ENCODE data around the gene TPH2. TPM values are rescaled to one million over a fixed set of nuclear protein-coding genes. Genes with fewer than 3 reads are reported as not detected.

Gene TPH2
- total and polyA plus RNA-seq, 4 donors = not detected

- Histone ChIP-seq H3K36me3 (ENCODE audit: control insufficient read depth in 4 of 4, insufficient read depth in 3 of 4, low read depth in 1 of 4, low read length in 3 of 4) (no peaks in the 10 kb centered on the region), H3K4me1 (ENCODE audit: control insufficient read depth in 4 of 4, insufficient read depth in 4 of 4, low read length in 3 of 4) (peaks cover 0 to 4% (median 0%) of the 10 kb centered on the region in 4 donors), H3K9me3 (ENCODE audit: control insufficient read depth in 4 of 4, low read length in 3 of 4) (no peaks in the 10 kb centered on the region), H3K4me3 (ENCODE audit: low read depth in 1 of 3, low read length in 3 of 3) (no peak overlapping the region), H3K27ac (ENCODE audit: low read depth in 1 of 2, low read length in 2 of 2) (no peak overlapping the region), H3K27me3 (ENCODE audit: control insufficient read depth in 4 of 4, insufficient read depth in 4 of 4, low read length in 3 of 4) (peaks cover 0 to 2% (median 0%) of the 10 kb centered on the region in 4 donors), H3K9ac (ENCODE audit: low read depth in 1 of 2, low read length in 2 of 2) (no peak overlapping the region)
- DNase-seq (ENCODE audit: low spot score) = no peak
- TF ChIP-seq HNF4A (conservative IDR thresholded peaks at IDR 0.05) (no peak), RAD21 (IDR thresholded peaks at IDR 0.05) (no peak), NR2F2 (IDR thresholded peaks at IDR 0.05) (no peak), GABPA (IDR thresholded peaks at IDR 0.05 in 1 of 2, conservative IDR thresholded peaks at IDR 0.05 in 1 of 2) (no peak), EGR1 (IDR thresholded peaks at IDR 0.05; ENCODE audit: low read depth in 2 of 2) (no peak), SP1 (IDR thresholded peaks at IDR 0.05) (no peak), JUND (IDR thresholded peaks at IDR 0.05) (no peak), TAF1 (conservative IDR thresholded peaks at IDR 0.05) (no peak), HNF4G (IDR thresholded peaks at IDR 0.05) (no peak), FOXA1 (IDR thresholded peaks at IDR 0.05) (no peak), REST (IDR thresholded peaks at IDR 0.05) (no peak), CTCF (IDR thresholded peaks at IDR 0.05; ENCODE audit: low read depth, low read length, missing input control) (no peak), YY1 (IDR thresholded peaks at IDR 0.05) (no peak), ZBTB33 (IDR thresholded peaks at IDR 0.05) (no peak)
Observed at GRCh38 chr12:72018036-72018435, 79.4 kb downstream of the TPH2 start.

GRCh38 chr12:72024613-72025012 is 86.0 kb downstream of the TPH2 start:
- Histone ChIP-seq H3K9me3 (ENCODE audit: control insufficient read depth in 4 of 4, low read length in 3 of 4) (no peaks in the 10 kb centered on the region), H3K27me3 (ENCODE audit: control insufficient read depth in 4 of 4, insufficient read depth in 4 of 4, low read length in 3 of 4) (peaks cover 0 to 4% (median 0%) of the 10 kb centered on the region in 4 donors), H3K4me1 (ENCODE audit: control insufficient read depth in 4 of 4, insufficient read depth in 4 of 4, low read length in 3 of 4) (peaks cover 0 to 4% (median 0%) of the 10 kb centered on the region in 4 donors), H3K27ac (ENCODE audit: low read depth in 1 of 2, low read length in 2 of 2) (no peak overlapping the region), H3K9ac (ENCODE audit: low read depth in 1 of 2, low read length in 2 of 2) (no peak overlapping the region), H3K36me3 (ENCODE audit: control insufficient read depth in 4 of 4, insufficient read depth in 3 of 4, low read depth in 1 of 4, low read length in 3 of 4) (no peaks in the 10 kb centered on the region), H3K4me3 (ENCODE audit: low read depth in 1 of 3, low read length in 3 of 3) (no peak overlapping the region)
- DNase-seq (ENCODE audit: low spot score) = no peak
- 80% methylated on average over 5 of the region's 5 CpGs for WGBS
- no peak for TF ChIP-seq REST (IDR thresholded peaks at IDR 0.05)
- TF ChIP-seq NR2F2 (IDR thresholded peaks at IDR 0.05) = no peak
- no peak for TF ChIP-seq RXRA (IDR thresholded peaks at IDR 0.05)
- no peak for TF ChIP-seq SP1 (IDR thresholded peaks at IDR 0.05)
- TF ChIP-seq FOXA2 (IDR thresholded peaks at IDR 0.05) = no peak
- TF ChIP-seq TAF1 (conservative IDR thresholded peaks at IDR 0.05) = no peak
- TF ChIP-seq ATF3 (IDR thresholded peaks at IDR 0.05) = no peak
- no peak for TF ChIP-seq MAX (IDR thresholded peaks at IDR 0.05)

Measured in liver (tissue), 9 donors.